Measurements from ENCODE around the gene HDAC4. TPM values are rescaled to one million over a fixed set of nuclear protein-coding genes. Genes with fewer than 3 reads are reported as not detected.

The HDAC4 gene
- total and polyA plus RNA-seq, 7 donors: 7.9 to 329 (median 129) TPM

- H3K4me3 ChIP-seq: no peak overlapping the region
- no peaks in the 10 kb centered on the region for H3K9me3 ChIP-seq
- TF ChIP-seq CTCF (IDR thresholded peaks at IDR 0.05): no peak
- intact Hi-C loops (cut with DNase I): no loop called here
- no peak for ATAC-seq
- H3K27ac ChIP-seq: no peak overlapping the region
- peaks cover 0 to 78% of the 10 kb centered on the region in 2 donors for H3K36me3 ChIP-seq (ENCODE audit: insufficient read depth in 1 of 2, low read depth in 1 of 2)
- WGBS, 3 donors: 91 to 94% (median 94%) methylated on average over 26 of the region's 26 CpGs
- H3K4me1 ChIP-seq: peaks cover 17% of the 10 kb centered on the region
- no peaks in the 10 kb centered on the region for H3K27me3 ChIP-seq (ENCODE audit: insufficient read depth in 3 of 3, low read length in 2 of 3)
- DNase-seq: peak in 1 of 2 donors; percentile 13
These were observed 282.6 kb downstream of the HDAC4 start for GRCh38 chr2:239118264-239118663.

- Histone ChIP-seq H3K9me3 (no peaks in the 10 kb centered on the region), H3K4me3 (no peak overlapping the region), H3K27me3 (ENCODE audit: insufficient read depth in 3 of 3, low read length in 2 of 3) (no peaks in the 10 kb centered on the region), H3K4me1 (peaks cover 17% of the 10 kb centered on the region), H3K27ac (no peak overlapping the region), H3K36me3 (ENCODE audit: insufficient read depth in 1 of 2, low read depth in 1 of 2) (peaks cover 0 to 79% of the 10 kb centered on the region in 2 donors)
- intact Hi-C loops (cut with DNase I): no loop called here
- ATAC-seq: no peak
- 91 to 92% (median 91%) methylated on average over 17 to 18 of the region's 18 CpGs for WGBS, 3 donors
- no peak for DNase-seq
- TF ChIP-seq CTCF (IDR thresholded peaks at IDR 0.05): no peak
These were observed 283.0 kb downstream of the HDAC4 start for GRCh38 chr2:239117831-239118230.

GRCh38 chr2:239116456-239117246, 284.2 kb downstream of the HDAC4 start:
- ATAC-seq: no peak
- DNase-seq: no peak
- intact Hi-C loops (cut with DNase I): no loop called here
- Histone ChIP-seq H3K9me3 (no peaks in the 10 kb centered on the region), H3K4me3 (no peak overlapping the region), H3K27me3 (ENCODE audit: insufficient read depth in 3 of 3, low read length in 2 of 3) (no peaks in the 10 kb centered on the region), H3K36me3 (ENCODE audit: insufficient read depth in 1 of 2, low read depth in 1 of 2) (peaks cover 0 to 79% of the 10 kb centered on the region in 2 donors), H3K27ac (no peak overlapping the region), H3K4me1 (peaks cover 17% of the 10 kb centered on the region)
- WGBS, 3 donors: 90 to 93% (median 91%) methylated on average over 25 of the region's 25 CpGs
- no peak for TF ChIP-seq CTCF (IDR thresholded peaks at IDR 0.05)

GRCh38 chr2:239115616-239116015, 285.2 kb downstream of the HDAC4 start:
- H3K27ac ChIP-seq: no peak overlapping the region
- 84 to 95% (median 95%) methylated on average over 9 of the region's 9 CpGs for WGBS, 3 donors
- no peak for TF ChIP-seq CTCF (IDR thresholded peaks at IDR 0.05)

More at GRCh38 chr2:239115616-239116015, 285.2 kb downstream of the HDAC4 start:
- peaks cover 17% of the 10 kb centered on the region for H3K4me1 ChIP-seq
- H3K36me3 ChIP-seq (ENCODE audit: insufficient read depth in 1 of 2, low read depth in 1 of 2): peaks cover 0 to 80% of the 10 kb centered on the region in 2 donors
- DNase-seq (no peak), ATAC-seq (no peak)
- no peaks in the 10 kb centered on the region for H3K27me3 ChIP-seq (ENCODE audit: insufficient read depth in 3 of 3, low read length in 2 of 3)
- intact Hi-C loops (cut with DNase I): loop anchor here in 1 of 2 donors (2.0 kb wide), 1 partner anchor 15 kb away; no protein-coding TSS in a partner anchor
- no peak overlapping the region for H3K4me3 ChIP-seq
- no peaks in the 10 kb centered on the region for H3K9me3 ChIP-seq

Data from psoas muscle (tissue), 8 donors.